ENCODE measurements around the gene VTN.
A peak's percentile ranks its signal among the peaks of the same experiment; 100 is the strongest.

The VTN gene

DNA sequence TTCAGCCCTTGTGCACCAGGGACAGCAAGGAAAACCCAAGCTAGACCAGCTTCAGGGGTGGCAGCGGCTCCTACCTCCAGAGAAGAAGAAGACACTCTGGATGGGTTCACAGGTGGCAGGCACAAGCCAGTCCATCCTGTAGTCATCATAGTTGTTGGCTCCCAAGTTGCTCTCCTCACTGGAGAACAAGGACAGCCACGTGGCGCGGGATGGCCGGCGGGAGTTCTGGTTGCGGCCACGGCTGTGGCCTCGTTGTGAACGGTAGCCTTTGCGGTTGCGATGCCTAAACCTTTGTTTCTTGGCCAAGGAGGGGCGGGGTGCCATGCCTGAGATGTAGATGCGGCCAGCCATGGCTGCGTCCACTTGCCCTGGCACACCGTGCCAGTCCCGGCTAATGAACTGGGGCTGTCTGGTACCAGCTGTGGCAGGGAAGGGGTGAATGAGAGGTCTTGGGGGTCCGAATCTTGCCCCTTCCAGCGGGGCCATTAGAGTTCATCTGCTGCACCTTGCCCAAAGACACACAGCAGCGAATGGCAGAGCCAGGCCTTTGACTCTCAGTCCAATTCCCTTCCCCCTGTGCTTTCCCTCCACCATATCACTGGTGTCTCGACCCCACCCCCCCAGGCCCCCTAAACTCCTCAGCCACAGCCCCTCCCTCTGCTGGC lies 2.3 kb downstream of the VTN start:
- no peak for DNase-seq

GRCh38 chr17:28366605-28367004 lies 3.5 kb downstream of the VTN start:
- DNase-seq, result no peak

- no peak for DNase-seq
Measured at GRCh38 chr17:28365487-28365886, 4.6 kb downstream of the VTN start.

DNA sequence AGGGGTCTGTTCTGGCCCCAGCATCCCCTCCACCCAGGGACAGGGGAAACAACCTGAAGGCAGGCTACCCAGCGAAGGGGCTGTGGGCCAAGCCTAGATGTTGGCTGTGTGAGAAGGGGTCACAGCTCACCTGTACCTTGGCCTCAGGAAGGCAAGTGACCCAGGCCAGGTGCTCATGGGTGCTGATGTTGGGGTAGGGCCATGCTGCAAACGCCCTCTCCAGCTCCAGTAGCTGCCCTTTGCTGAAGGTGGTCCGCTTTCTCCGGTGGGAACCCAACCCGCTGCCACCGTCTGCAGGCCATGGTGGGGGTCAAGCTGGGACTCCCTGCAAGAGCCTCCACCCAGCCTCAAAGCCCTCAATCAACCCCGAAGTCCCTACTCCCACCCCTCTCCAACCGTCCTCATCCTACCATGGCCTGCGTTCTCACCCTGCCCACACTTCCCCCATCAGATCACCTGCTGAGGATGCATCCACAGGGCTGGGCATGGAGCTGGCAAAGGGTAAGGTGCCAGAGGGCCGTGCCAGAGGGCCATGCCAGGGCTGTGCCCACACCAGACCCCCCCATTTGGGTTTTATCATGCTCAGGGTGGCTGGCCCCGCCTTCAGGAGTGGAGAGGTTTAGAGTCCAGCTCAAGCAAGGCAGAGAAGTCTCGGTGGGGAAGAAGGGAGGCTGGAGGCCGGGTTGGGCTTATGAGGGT lies 5.3 kb downstream of the VTN start, which contains the start of gene SEBOX:
Gene SEBOX, minus strand, starts transcription at position 535 of the 699 bp plus-strand sequence. Its CDS starts 48 bp downstream, at position 487.
- no peak for DNase-seq

DNA sequence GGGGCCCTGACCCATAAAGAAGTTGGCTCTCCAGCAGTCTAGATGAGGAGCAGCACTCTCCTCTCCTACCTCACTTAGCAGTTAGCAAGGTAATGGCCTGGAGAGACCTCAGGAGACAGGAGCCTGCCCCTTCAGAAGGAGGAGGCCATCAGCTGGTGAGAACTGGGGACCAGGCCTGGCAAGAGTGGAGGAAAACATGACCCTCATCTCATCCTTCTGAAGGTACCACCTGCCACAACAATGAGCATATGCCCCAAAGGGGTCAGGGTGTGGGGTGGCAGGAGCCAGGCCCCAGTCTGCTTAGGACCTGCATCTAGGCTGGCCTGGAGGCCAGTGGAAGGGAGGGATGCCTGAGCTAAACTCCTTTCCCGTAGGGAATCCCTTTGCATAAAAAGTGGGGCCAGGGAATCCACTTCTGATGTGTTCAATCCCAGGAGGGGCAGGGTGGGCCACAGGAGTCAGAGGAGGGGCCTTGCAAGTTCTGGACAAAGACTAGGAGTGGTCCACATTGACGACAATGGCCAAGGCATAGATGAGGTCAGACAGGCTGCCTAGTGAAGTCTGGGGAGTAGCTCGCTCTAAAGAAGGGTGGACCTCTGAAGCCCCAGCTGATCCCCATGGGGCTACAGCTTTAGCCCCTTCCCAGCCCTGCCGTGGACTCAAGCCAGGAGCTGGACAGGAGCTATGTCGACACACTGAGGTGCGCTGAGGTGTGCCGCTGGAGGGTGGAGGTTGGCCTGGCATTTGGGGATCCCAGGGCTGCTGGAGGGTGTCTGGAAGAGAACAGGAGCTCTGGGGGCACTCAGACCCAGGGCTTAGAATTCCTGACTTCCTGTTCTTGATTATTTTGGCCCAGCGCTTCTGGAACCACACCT lies 6.1 kb downstream of the VTN start:
- DNase-seq, result no peak

GRCh38 chr17:28363186-28363585 lies 6.9 kb downstream of the VTN start:
- DNase-seq, result no peak

DNA sequence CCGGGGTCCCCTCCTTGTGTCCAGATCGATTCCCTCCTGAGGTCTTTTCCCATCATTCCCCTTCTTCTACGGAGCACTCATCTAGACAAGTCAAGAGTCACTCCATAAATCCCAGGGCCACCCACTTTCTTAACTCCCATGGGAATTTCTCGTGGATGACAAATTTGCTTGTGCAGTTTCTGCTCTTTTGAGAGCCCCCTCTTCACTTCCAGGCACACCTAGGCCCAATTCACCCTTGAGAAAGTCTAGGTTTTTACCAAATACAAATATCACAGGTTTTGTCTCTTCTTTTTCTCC lies 12.3 kb downstream of the VTN start:
- no peak for DNase-seq

DNA sequence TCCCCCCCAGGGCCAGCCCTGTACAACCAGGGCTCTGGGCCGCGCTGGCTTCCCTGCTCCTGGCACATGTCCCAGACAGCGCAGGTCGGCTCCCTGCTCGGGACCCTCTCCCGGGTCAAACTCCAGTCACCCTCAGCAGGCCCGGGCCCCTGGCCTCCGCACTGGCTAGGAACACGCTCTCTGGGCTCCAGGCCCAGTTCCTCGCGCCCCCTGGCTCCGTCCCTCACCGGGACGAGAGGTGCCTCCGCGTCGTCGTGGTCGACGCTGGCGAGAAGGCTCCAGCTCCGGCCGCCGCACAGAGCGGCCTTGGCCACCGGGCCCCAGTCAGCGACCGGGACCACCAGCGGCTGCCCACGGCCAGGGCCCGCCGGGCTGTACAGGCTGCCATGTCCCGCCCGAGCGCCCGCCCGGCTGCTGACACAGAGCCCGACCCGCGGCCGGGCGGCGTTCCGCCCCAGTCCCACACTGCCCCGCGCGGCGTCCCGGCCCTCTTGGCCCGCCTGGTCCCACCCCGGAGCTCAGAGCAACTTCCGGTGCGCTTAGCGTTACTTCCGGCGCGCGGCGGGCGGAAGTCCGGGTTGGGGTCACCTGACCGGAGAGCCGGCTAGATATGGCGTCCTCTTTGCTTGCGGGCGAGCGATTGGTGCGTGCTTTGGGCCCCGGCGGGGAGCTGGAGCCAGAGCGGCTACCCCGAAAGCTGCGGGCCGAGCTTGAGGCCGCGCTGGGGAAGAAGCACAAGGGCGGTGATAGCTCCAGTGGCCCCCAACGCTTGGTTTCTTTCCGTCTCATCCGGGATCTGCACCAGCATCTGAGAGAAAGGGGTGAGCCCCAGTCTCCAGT lies 12.8 kb downstream of the VTN start, which contains the start of gene POLDIP2:
Gene POLDIP2, minus strand, starts transcription at position 467 of the 840 bp plus-strand sequence. Its CDS starts 79 bp downstream, at position 388.
- peak; percentile 96 for DNase-seq

GRCh38 chr17:28350271-28350670 lies 19.8 kb downstream of the VTN start:
- DNase-seq, result no peak

GRCh38 chr17:28348979-28349378 lies 21.1 kb downstream of the VTN start:
- DNase-seq, result no peak

- no peak for DNase-seq
Measured at GRCh38 chr17:28347261-28347891, 22.7 kb downstream of the VTN start.

GRCh38 chr17:28346746-28347246 lies 23.3 kb downstream of the VTN start:
- DNase-seq, result no peak

DNA sequence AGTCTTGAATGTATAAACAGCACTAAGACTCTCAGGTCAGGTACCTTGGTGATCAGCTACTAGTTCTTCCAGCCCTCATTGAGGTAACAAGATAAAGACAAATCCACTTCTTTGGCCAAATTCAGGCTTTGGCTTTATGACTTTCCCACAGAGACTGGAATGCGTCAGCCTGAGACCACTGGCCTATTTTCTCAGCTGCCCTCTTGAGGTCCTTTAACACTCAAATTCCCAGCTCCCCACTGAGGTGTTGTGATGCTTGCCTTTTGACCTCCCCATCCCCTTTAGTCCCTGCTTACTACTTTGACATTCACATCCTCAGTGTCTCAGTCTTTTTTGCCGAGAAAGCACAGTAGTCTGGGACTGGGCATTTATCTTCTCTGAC lies 23.9 kb downstream of the VTN start:
- DNase-seq, result no peak

DNA sequence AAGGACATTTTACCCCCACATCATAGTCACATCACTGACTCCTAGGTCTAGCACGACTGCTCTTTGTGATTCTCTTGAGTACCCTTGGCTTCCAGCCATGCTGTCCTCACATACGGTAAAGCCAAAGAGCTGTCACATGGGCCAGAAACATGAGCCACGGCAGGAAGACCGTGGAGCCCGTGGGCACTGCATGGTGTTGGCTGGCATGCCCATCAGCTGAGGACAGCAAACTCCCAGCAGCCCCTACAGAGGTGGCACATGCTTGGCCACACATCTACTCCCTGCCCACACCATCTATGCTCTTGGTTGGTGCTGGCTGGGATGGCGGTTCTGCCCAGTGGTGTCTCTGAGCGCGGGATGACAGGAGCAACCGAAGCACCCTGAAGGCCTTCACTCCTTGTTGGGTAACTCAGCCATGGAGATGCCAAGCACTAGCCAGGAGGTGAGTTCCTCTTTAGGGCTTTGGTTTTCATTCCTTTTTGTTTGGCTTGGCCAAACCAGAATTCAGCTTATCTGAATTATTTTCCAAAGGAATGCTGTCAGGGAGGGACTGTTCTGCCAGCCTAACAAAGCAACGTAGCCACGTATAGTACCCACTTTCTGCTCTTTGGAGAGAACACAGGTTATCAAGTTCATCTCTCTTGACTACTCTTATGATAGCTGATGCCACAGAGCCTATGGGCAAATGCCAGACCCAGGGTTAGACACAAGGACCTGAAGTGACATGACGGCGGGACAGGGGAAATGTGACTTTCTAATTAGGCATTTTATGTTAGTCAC lies 24.5 kb downstream of the VTN start:
- DNase-seq, result no peak

GRCh38 chr17:28344435-28344901 lies 25.6 kb downstream of the VTN start:
- DNase-seq, result no peak

GRCh38 chr17:28344011-28344410 lies 26.1 kb downstream of the VTN start:
- DNase-seq, result no peak

GRCh38 chr17:28343491-28343932 lies 26.6 kb downstream of the VTN start:
- no peak for DNase-seq

DNA sequence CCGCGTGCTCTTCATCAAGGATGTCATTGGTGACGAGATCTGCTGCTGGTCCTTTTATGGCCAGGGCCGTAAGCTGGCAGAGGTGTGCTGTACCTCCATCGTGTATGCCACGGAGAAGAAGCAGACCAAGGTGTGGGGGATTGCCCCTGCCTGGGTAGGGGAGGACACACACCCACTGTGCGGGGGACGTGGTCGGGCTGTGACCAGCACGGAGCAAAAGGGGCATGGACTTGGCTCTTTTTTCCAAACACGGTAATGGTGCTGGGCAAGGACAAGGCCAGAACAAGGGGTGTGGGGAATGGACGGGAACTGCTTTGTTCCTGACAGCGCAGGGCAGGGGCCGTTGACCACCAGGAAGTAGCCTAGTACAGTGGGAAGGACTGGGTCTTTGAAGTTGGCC lies 27.8 kb downstream of the VTN start:
- no peak for DNase-seq

DNA sequence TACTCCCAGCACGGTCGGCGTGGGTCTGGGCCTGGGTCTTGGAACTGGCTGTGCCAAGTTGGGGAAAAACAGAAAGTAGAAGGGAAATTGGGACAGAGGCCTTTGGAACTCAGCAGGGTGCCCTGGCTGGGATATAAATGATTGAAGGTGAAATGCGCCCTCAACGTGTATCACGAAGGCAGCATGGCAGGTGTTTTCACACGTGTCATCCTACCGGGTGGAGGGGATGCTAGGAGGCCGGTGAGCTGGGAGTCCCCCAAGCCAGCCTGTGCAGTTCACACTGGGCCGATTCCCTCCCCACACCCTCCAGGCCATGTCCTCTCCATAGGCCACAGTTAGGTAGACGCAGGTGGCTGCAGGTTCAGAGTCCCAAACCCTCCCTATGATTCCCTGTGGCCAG lies 28.6 kb downstream of the VTN start:
- DNase-seq, result no peak

DNA sequence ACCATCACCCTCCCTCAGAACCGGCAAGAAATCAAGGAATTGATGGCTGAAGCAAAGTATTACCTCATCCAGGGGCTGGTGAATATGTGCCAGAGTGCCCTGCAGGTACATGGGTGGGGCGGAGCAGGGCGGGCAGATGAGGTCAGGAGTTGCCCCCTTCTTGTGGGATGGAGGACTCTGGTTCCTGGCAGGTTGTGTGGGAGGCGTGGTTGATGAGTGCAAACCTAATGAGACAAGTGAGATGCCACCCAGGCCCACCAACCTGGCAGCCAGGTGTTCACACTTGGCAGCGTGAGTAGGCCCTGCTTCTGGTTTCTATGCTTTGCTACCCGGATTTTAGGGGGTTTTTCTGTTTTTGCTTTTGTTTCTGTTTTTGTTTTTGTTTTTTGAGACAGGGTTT lies 29.7 kb downstream of the VTN start:
- DNase-seq, result no peak

- DNase-seq, result no peak
Measured at GRCh38 chr17:28339431-28339830, 30.7 kb downstream of the VTN start.
